ENCODE data around the gene KRT35. TPM values are rescaled to one million over a fixed set of nuclear protein-coding genes. Genes with fewer than 3 reads are reported as not detected.

Gene KRT35
- total RNA-seq, 2 experiments from 2014 or later = not detected

DNA sequence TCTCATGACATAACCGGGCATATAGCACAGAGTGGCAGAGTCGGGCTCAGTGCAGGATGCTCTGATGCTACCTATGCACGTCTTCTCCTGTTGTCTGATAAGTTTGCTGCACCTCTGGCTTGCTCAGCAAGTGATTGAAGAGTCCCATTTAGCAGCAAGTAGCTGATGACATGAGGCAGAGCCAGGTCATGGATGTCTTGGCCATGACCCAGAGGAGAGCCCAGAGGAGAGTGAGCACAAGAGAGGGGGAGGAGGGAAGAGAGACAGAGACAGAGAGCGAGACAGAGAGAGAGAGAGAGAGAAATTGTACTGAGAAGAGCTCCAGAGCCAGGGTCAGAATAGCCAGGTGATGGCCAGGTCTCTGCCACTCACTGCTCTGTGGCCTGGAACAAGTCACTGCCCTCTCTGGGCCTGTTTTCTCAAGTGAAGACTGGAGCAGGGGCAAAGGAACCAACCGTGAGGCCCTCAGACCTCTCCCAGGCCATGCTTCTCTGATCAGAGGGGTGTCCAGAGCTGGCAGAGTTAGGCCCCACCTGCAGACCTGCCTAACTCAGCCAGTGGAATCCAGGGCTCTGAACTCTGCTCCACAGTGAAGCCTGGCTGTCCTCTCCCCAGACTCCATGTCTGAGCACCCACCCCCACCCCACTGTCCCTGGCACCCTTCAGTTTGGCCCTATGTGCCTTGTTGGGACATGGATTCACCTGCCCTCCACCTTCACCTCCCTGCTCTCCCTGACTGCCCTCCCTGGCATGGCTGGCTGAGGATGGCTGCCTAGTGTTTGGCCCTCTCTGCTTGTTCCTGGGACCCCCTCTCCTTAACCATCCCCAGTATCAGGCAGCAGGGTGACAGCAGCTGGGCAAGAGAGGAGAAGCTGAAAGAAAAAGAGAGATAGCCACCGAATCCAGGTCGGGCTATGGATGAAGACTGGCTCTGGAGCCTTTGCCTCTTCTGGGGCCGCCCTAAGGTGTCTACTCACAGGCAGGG is 4.3 kb upstream of the KRT35 start:
- Mint-ChIP-seq H3K27ac (no peak overlapping the region), H3K4me3 (no peak overlapping the region), H3K36me3 (ENCODE audit: low read depth) (no peaks in the 10 kb centered on the region), H3K27me3 (no peaks in the 10 kb centered on the region), H3K4me1 (peaks cover 3% of the 10 kb centered on the region), H3K9me3 (ENCODE audit: low read depth) (no peaks in the 10 kb centered on the region)
- intact Hi-C loops (cut with DNase I, micrococcal nuclease) = no loop called here
- ATAC-seq (no peak), DNase-seq (no peak)
- ChIA-PET POLR2A (interaction anchor here (0.8 kb wide), 1 partner anchor 143 kb away, joined by 4 read pairs; no protein-coding TSS in a partner anchor), CTCF (interaction anchor here (0.8 to 1.1 kb wide), 3 partner anchors 10 to 65 kb away, joined by 3 to 5 read pairs (median 4); no protein-coding TSS in a partner anchor)

DNA sequence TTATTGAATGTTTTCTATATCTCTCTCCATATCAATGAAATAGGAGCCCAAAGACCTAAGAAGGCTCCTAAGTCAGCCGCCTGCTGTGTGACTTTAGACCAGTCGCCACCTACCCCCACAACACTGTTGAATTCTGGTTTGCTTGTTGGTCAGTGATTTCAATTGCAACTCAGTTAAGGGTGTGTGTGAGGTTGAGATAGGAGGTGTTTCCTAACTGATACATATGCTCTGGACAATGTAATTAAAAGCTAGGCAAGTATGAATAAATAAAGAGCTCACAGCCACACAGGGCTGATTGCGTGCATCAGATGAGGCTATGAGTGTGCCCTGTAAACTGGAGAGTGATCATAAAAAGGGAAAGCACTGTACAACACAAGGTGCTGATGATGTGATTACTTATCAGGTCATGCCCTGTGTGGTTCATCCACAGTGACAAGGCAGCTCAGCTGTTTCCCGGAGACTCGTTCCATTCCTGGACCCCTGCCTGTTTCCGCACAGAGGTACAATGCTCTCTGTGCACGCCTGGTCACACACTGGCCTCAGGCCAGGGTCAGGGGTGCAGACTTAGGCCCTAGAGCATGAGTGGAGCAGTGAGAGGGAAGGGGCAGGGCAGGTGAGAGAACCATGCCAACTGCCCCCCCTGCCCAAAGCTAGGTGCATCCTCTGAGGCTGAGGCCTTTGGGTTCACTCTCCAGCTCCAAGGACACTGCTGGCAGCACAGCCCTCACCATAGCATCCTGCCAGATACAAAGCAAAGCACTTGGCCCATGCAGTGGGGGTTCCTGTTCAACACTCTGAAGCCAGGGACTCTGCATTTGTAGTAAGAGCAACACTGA is 3.3 kb upstream of the KRT35 start:
- Mint-ChIP-seq H3K9me3 (ENCODE audit: low read depth) (no peaks in the 10 kb centered on the region), H3K4me1 (no peaks in the 10 kb centered on the region), H3K27me3 (no peaks in the 10 kb centered on the region), H3K27ac (no peak overlapping the region), H3K36me3 (ENCODE audit: low read depth) (no peaks in the 10 kb centered on the region), H3K4me3 (no peak overlapping the region)
- ChIA-PET CTCF (interaction anchor here (1.0 to 1.1 kb wide), 2 partner anchors 11 to 66 kb away, joined by 3 to 5 read pairs; no protein-coding TSS in a partner anchor), POLR2A (interaction anchor here (0.8 kb wide), 1 partner anchor 144 kb away, joined by 4 read pairs; no protein-coding TSS in a partner anchor)
- ATAC-seq (no peak), DNase-seq (no peak)
- intact Hi-C loops (cut with DNase I, micrococcal nuclease) = no loop called here

GRCh38 chr17:41483531-41483930 is 2.6 kb upstream of the KRT35 start:
- no peak for ATAC-seq
- Mint-ChIP-seq H3K4me3 (no peak overlapping the region), H3K27ac (no peak overlapping the region), H3K4me1 (no peaks in the 10 kb centered on the region), H3K36me3 (ENCODE audit: low read depth) (no peaks in the 10 kb centered on the region), H3K9me3 (ENCODE audit: low read depth) (no peaks in the 10 kb centered on the region), H3K27me3 (no peaks in the 10 kb centered on the region)
- ChIA-PET CTCF (no interaction called here), POLR2A (no interaction called here)
- DNase-seq = no peak
- intact Hi-C loops (cut with DNase I, micrococcal nuclease) = no loop called here

DNA sequence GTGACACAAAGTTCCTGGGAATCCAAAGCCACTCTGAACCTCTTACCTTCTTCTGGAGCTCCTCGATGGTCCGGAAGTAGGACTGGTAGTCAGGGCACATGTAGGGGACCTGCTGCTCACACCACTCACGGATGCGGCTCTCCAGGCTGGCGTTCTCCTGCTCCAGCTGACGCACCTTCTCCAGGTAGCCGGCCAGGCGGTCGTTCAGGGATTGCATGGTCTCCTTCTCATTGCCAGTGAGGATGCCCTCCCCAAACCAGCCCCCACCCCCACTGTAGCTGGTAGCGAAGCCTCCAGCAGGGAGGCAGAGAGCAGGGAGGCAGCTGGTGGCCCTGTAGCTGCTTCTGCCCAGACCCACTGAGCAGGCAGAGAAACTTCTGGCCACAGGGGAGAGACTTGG is 370 bp downstream of the KRT35 start:
- Mint-ChIP-seq H3K4me1 (no peaks in the 10 kb centered on the region), H3K27me3 (no peaks in the 10 kb centered on the region), H3K9me3 (ENCODE audit: low read depth) (no peaks in the 10 kb centered on the region), H3K27ac (no peak overlapping the region), H3K4me3 (no peak overlapping the region), H3K36me3 (ENCODE audit: low read depth) (no peaks in the 10 kb centered on the region)
- ChIA-PET POLR2A (no interaction called here), CTCF (interaction anchor here (1.1 kb wide), 1 partner anchor 68 kb away, joined by 3 read pairs; no protein-coding TSS in a partner anchor)
- DNase-seq = no peak
- intact Hi-C loops (cut with DNase I, micrococcal nuclease) = no loop called here
- ATAC-seq = no peak

DNA sequence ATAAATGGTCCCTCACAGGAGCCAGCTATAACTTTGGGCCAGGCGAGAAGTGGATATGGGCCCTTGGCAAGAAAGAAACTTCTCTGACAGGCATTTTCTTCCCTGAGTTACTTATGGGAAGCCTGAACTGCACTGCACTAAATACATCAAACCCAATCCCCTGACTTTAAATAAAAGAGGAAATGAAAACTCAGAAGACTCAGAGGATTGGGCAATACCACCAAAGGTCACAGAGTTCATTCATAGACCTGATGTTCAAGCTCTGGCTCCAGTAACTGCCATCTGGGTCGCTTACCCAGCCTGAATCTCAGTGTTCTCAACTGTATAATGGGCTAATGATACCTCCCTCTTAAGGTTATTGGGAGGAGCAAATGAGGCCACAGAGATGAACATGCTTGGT is 815 bp downstream of the KRT35 start:
- H3K27ac Mint-ChIP-seq = no peak overlapping the region
- no peaks in the 10 kb centered on the region for H3K27me3 Mint-ChIP-seq
- intact Hi-C loops (cut with DNase I, micrococcal nuclease) = no loop called here
- POLR2A ChIA-PET = no interaction called here
- ATAC-seq (no peak), DNase-seq (no peak)
- no peaks in the 10 kb centered on the region for H3K36me3 Mint-ChIP-seq (ENCODE audit: low read depth)
- CTCF ChIA-PET = interaction anchor here (1.1 kb wide), 1 partner anchor 68 kb away, joined by 3 read pairs; no protein-coding TSS in a partner anchor
- no peaks in the 10 kb centered on the region for H3K9me3 Mint-ChIP-seq (ENCODE audit: low read depth)
- no peaks in the 10 kb centered on the region for H3K4me1 Mint-ChIP-seq
- no peak overlapping the region for H3K4me3 Mint-ChIP-seq

GRCh38 chr17:41478237-41478636 is 2.7 kb downstream of the KRT35 start:
- ChIA-PET POLR2A (no interaction called here), CTCF (interaction anchor here (0.6 to 1.2 kb wide), 5 partner anchors 9 to 176 kb away, joined by 3 to 5 read pairs (median 3); no protein-coding TSS in a partner anchor)
- DNase-seq (no peak), ATAC-seq (no peak)
- intact Hi-C loops (cut with DNase I, micrococcal nuclease) = no loop called here
- Mint-ChIP-seq H3K27ac (no peak overlapping the region), H3K4me3 (no peak overlapping the region), H3K36me3 (ENCODE audit: low read depth) (no peaks in the 10 kb centered on the region), H3K27me3 (no peaks in the 10 kb centered on the region), H3K9me3 (ENCODE audit: low read depth) (no peaks in the 10 kb centered on the region), H3K4me1 (no peaks in the 10 kb centered on the region)

DNA sequence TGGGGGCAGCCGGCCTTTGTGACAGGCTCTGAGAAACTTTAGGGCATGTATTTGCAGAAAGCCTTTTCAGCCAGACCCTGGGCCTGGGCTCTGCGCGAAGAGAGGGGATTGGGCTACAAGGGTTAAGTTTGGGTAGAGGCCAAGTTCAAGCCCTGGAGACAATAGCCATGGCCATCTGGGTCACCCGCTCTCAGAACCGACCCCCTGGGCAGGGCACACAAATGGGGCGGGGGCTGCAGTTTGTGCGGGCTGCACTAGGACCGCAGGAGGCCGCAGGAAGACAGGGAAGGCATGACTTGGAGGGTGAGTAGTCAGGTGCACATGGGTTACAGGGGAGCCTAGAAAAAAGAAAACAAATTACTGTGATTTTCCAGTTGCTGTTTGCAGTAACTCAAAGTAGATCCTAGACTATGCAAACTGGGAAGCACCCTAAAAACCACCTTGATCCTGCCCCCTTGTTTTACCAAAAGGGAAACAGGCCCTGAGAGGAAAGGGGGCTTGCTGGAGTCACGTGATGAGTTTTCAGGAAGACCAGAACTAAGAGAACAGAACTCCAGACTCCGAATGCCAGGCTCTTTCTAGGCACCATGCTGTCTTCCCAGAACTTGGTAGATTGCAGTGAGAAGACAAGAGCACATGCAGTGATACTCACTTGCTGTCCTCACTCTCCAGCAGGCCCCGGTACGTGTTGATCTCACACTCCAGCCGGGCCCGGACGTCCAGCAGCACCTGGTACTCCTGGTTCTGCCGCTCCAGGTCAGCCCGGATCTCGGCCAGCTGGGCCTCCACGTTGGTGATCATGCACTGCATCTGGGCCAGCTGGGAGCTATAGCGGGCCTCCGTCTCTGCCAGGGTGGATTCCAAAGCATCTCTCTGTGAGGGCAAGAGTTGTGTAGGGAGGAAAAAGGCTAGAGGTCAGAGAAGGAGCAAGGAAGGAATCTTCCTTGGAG is 3.8 kb downstream of the KRT35 start:
- Mint-ChIP-seq H3K9me3 (ENCODE audit: low read depth) (no peaks in the 10 kb centered on the region), H3K4me1 (no peaks in the 10 kb centered on the region), H3K27me3 (no peaks in the 10 kb centered on the region), H3K27ac (no peak overlapping the region), H3K36me3 (ENCODE audit: low read depth) (no peaks in the 10 kb centered on the region), H3K4me3 (no peak overlapping the region)
- DNase-seq (no peak), ATAC-seq (no peak)
- ChIA-PET POLR2A (interaction anchor here (0.6 kb wide), 1 partner anchor 783 kb away, joined by 4 read pairs; no protein-coding TSS in a partner anchor), CTCF (interaction anchor here (0.9 to 1.2 kb wide), 3 partner anchors 8 to 60 kb away, joined by 3 read pairs; no protein-coding TSS in a partner anchor)
- intact Hi-C loops (cut with DNase I, micrococcal nuclease) = no loop called here

DNA sequence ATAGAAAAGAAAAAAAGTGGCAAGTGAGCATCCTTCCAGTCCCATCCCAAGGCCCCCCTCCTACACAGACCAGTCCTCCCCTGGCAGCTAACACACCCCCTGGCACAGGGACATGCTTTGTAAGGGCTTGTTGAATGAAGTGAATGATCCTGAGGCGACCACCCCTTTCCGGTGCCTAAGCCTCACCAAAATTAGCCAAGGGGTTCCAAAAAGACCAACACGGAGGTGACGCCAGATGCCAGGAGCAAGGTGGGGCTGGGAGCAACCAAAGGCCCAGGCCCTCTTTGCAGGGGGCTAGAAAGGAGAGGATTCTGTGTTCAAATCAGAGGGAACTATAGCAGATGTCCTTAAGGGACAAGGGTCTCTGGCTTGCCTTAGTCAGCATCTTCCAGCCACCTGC is 5.5 kb downstream of the KRT35 start:
- H3K4me3 Mint-ChIP-seq = no peak overlapping the region
- H3K9me3 Mint-ChIP-seq (ENCODE audit: low read depth) = no peaks in the 10 kb centered on the region
- CTCF ChIA-PET = interaction anchor here (1.2 kb wide), 1 partner anchor 24 kb away, joined by 4 read pairs; no protein-coding TSS in a partner anchor
- peaks cover 2% of the 10 kb centered on the region for H3K27me3 Mint-ChIP-seq
- no peaks in the 10 kb centered on the region for H3K4me1 Mint-ChIP-seq
- ATAC-seq = no peak
- H3K27ac Mint-ChIP-seq = no peak overlapping the region
- no peak for DNase-seq
- intact Hi-C loops (cut with DNase I, micrococcal nuclease) = no loop called here
- H3K36me3 Mint-ChIP-seq (ENCODE audit: low read depth) = no peaks in the 10 kb centered on the region
- POLR2A ChIA-PET = no interaction called here

GRCh38 chr17:41474863-41475262 is 6.1 kb downstream of the KRT35 start:
- CTCF ChIA-PET = interaction anchor here (1.2 kb wide), 1 partner anchor 23 kb away, joined by 4 read pairs; no protein-coding TSS in a partner anchor
- H3K27me3 Mint-ChIP-seq = peaks cover 2% of the 10 kb centered on the region
- intact Hi-C loops (cut with DNase I, micrococcal nuclease) = no loop called here

GRCh38 chr17:41468346-41468745 is 12.6 kb downstream of the KRT35 start:
- CTCF ChIA-PET = no interaction called here
- ATAC-seq = no peak
- intact Hi-C loops (cut with DNase I, micrococcal nuclease) = no loop called here
- Mint-ChIP-seq H3K27me3 (peaks cover 2% of the 10 kb centered on the region), H3K4me3 (no peak overlapping the region), H3K9me3 (ENCODE audit: low read depth) (no peaks in the 10 kb centered on the region), H3K4me1 (no peaks in the 10 kb centered on the region), H3K27ac (no peak overlapping the region), H3K36me3 (ENCODE audit: low read depth) (no peaks in the 10 kb centered on the region)
- DNase-seq = no peak
- POLR2A ChIA-PET = interaction anchor here (0.6 kb wide), 1 partner anchor 542 kb away, joined by 7 read pairs; no protein-coding TSS in a partner anchor

More at GRCh38 chr17:41474863-41475262, 6.1 kb downstream of the KRT35 start:
- H3K4me1 Mint-ChIP-seq = no peaks in the 10 kb centered on the region
- H3K4me3 Mint-ChIP-seq = no peak overlapping the region
- no peak overlapping the region for H3K27ac Mint-ChIP-seq
- H3K36me3 Mint-ChIP-seq (ENCODE audit: low read depth) = no peaks in the 10 kb centered on the region
- H3K9me3 Mint-ChIP-seq (ENCODE audit: low read depth) = no peaks in the 10 kb centered on the region
- no peak for DNase-seq
- POLR2A ChIA-PET = no interaction called here
- no peak for ATAC-seq

Data from activated CD4-positive, alpha-beta T cell treated with anti-CD3 and anti-CD28 coated beads for 36 hours (primary cell).